GM12878 (cell line): ENCODE results near the gene TVP23B. TPM values are rescaled to one million over a fixed set of nuclear protein-coding genes. Genes with fewer than 3 reads are reported as not detected.
"Not testable (repeated sequence)": the region's sequence is repeated elsewhere in the genome, so short reads cannot be mapped to it uniquely, and the experiment has no call there.

ENCODE experiments used
- ATAC-seq: fragments of 200-7000 bp; cut with Tn5 transposase; 3 replicates; pipeline ENCODE4 v1.9.1; 2020; ENCODE audit warnings: mild to moderate bottlenecking, moderate library complexity
- BruUV-seq: library from RNA; stranded (reverse); fragments of 400-500 nt; replicated peaks from 2 replicates; lab custom pipeline; 2021; lab: Mats Ljungman, UMichigan
- CTCF ChIA-PET: fragments of 300-600 bp; sonication (Branson Sonifier 250); formaldehyde crosslinking; extraction: SDS; loops from one replicate; lab custom pipeline; 2021; ENCODE audit warnings: inconsistent platforms; lab: Yijun Ruan, JAX
- POLR2A ChIA-PET: fragments of 350-600 bp; formaldehyde crosslinking; extraction: SDS; loops from one replicate; lab custom pipeline; 2021; ENCODE audit warnings: inconsistent platforms; lab: Charles Lee
- RAD21 ChIA-PET: fragments of 300-600 bp; sonication (Branson Sonifier 250); formaldehyde crosslinking; loops from one replicate; lab custom pipeline; 2023; ENCODE audit warnings: antibody characterized with exemption; ENCODE audit not compliant: unreplicated experiment; lab: Charles Lee
- SMC1A ChIA-PET: fragments of 300-600 bp; sonication (Branson Sonifier 250); formaldehyde crosslinking; loops from one replicate; lab custom pipeline; 2023; ENCODE audit not compliant: unreplicated experiment, uncharacterized antibody; lab: Charles Lee
- DNase-seq: peaks from one replicate; pipeline ENCODE4 v3.0.0-alpha.2; 2011; ENCODE audit warnings: low read depth, low spot score
- FAIRE-seq: peaks from 3 replicates; lab custom pipeline; 2011; peaks lifted over from hg19 to GRCh38; lab: Jason Lieb, UNC
- H2AFZ ChIP-seq: 2 replicates; pipeline ENCODE4 v1.6.0; 2011; ENCODE audit warnings: low read depth, low read length, control low read depth; ENCODE audit not compliant: control insufficient read depth
- H3K27ac ChIP-seq: 2 replicates; pipeline ENCODE4 v1.5.1; 2011; ENCODE audit warnings: control low read depth; ENCODE audit not compliant: control insufficient read depth, insufficient read depth
- H3K27me3 ChIP-seq, 2 experiments: replicated peaks in 1 of 2; 2 replicates each; pipeline versions ENCODE4 v1.6.0 to v1.6.1; 2011; ENCODE audit warnings: low read length in 1 of 2; ENCODE audit not compliant: control insufficient read depth in 2 of 2, insufficient read depth in 2 of 2
- H3K36me3 ChIP-seq, 2 experiments: 2 replicates each; pipeline ENCODE4 v1.5.1; 2011; ENCODE audit warnings: low read length in 1 of 2; ENCODE audit not compliant: control insufficient read depth in 2 of 2, insufficient read depth in 2 of 2
- H3K4me1 ChIP-seq: 2 replicates; pipeline ENCODE4 v1.6.1; 2011; ENCODE audit warnings: mild to moderate bottlenecking, low read length, moderate library complexity, mixed read lengths; ENCODE audit not compliant: control insufficient read depth, insufficient read depth
- H3K4me2 ChIP-seq: 2 replicates; pipeline ENCODE4 v1.6.0; 2011; ENCODE audit warnings: control low read depth; ENCODE audit not compliant: control insufficient read depth, insufficient read depth
- H3K4me3 ChIP-seq: fragments of 200-600 bp; sonication (generic); 2 replicates; pipeline ENCODE4 v1.5.1; 2016
- H3K79me2 ChIP-seq: 2 replicates; pipeline ENCODE4 v1.6.0; 2011; ENCODE audit warnings: low read length; ENCODE audit not compliant: control insufficient read depth, insufficient read depth
- H3K9ac ChIP-seq: 2 replicates; pipeline ENCODE4 v1.8.0; 2011; ENCODE audit warnings: low read length, control low read depth, mixed read lengths; ENCODE audit not compliant: control insufficient read depth, insufficient read depth
- H3K9me3 ChIP-seq: replicated peaks from 3 replicates; pipeline ENCODE4 v1.5.1; 2011; ENCODE audit warnings: mild to moderate bottlenecking, low read length; ENCODE audit not compliant: control insufficient read depth, insufficient read depth
- H4K20me1 ChIP-seq: 2 replicates; pipeline ENCODE4 v1.6.0; 2011; ENCODE audit not compliant: control insufficient read depth, insufficient read depth
- WGBS: methylation state at CpG from one replicate; pipeline ENCODE4 v1.1.6; 2016; ENCODE audit warnings: low lambda C conversion rate; ENCODE audit not compliant: insufficient replicate concordance, insufficient coverage; ENCODE audit errors: missing lambda C conversion rate; 5-methylcytosine and 5-hydroxymethylcytosine counted together
- in situ Hi-C: fragments of 300-500 bp; cut with MboI; formaldehyde crosslinking; loops from 9 replicates; pipeline ENCODE4 v1.14.3; 2018; ENCODE audit warnings: mixed read lengths
- intact Hi-C: fragments of 100-400 bp; cut with micrococcal nuclease; formaldehyde crosslinking; loops from one replicate; pipeline ENCODE4 v1.14.2; 2022; ENCODE audit not compliant: unreplicated experiment
- polyA plus RNA-seq, 11 experiments: library from polyadenylated mRNA; depleted of rRNA in 4 of 11; unstranded in 6 of 11; stranded (reverse) in 5 of 11; fragments of >200 nt; fragmentation: Nextera tagmentation in 4 of 11; fragmentation: Illumina TruSeq in 1 of 11; extraction: Ambion mirVana in 4 of 11; extraction: Trizol in 1 of 11; gene quantifications; 1 replicate in 1 of 11; 2 replicates in 10 of 11; pipeline versions ENCODE4 v1.2.1 to v1.2.3, GENCODE V29; 2011 to 2016; ENCODE audit warnings: inconsistent platforms in 2 of 11, missing spikeins in 2 of 11, low read depth in 1 of 11
- total RNA-seq, 4 experiments: library from RNA; depleted of rRNA in 3 of 4; stranded (reverse); fragments of >200 nt in 3 of 4; fragmentation: Illumina TruSeq in 1 of 4; extraction: Trizol in 1 of 4; gene quantifications; 2 replicates each; pipeline versions ENCODE4 v1.2.1 to v1.2.3, GENCODE V29; 2013 to 2021

The TVP23B gene
- total and polyA plus RNA-seq, 10 of the 15 experiments (the other 5 are each of a cell fraction or from before 2014, with no cell fraction given), result 21.5 to 105 (median 39.9) TPM

DNA sequence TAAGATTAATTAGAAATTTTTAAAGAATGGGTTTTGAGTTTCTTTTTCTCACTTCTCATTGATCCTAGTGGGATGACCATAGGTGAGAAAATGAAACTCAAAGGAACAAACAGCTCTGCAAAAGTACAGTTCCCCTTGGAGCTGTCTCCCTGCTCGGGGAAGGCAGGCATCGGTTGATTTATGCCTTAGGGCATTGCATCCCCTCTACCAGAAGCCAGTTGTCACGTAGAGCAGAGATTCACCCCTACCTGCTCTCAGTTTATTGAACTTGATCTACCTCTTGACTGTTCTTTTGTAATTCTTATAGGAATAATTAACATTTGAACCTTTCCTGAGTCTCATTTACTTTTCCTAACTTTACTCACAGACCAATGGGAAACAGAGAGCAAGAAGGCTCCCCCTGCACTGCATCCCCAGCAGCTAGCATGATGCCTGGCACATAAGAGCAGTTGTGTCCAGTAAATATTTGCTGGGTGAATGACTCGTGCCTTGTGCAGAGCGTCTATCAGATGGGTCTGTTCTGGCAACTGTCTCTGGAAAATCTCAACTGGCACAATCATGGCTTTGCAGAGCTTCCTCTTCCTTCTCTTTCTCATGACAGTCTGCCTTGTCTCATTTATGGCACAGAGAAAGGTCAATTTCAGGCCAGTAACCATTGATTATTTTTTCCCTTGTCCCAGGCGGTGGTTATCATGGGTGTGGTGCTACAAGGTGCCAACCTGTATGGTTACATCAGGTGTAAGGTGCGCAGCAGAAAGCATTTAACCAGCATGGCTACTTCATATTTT, 22.7 kb downstream of the TVP23B start:
- H3K79me2 ChIP-seq, SMC1A ChIA-PET, CTCF ChIA-PET, H3K9ac ChIP-seq, H3K27ac ChIP-seq, H3K27me3 ChIP-seq, H3K4me1 ChIP-seq, ATAC-seq, H3K36me3 ChIP-seq, in situ Hi-C loops, DNase-seq, H3K4me3 ChIP-seq, H3K9me3 ChIP-seq, FAIRE-seq, H4K20me1 ChIP-seq, intact Hi-C loops, POLR2A ChIA-PET, RAD21 ChIA-PET, H2AFZ ChIP-seq, BruUV-seq, H3K4me2 ChIP-seq: not testable (repeated sequence)
- 99% methylated on average over 6 of the region's 7 CpGs for whole genome bisulfite sequencing

DNA sequence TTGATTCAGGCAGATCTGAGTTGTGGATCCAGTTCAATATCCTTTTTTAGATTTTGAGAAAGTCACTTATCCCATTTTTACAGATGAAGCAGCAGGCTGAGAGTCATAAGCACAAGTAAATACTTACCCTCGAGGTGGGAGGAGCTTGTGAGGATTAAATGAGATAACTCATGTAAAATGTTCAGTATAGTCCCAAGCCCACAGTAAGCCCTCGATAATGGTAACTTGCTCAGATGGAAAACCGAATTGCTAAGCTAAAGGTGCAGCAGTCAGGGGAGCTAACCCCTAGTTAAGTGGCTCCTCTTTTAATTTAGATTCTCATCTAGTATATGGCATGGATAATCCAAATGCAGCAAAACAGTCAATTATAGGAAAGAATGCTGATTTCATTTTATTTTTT, 34.9 kb downstream of the TVP23B start:
- intact Hi-C loops, RAD21 ChIA-PET, H3K36me3 ChIP-seq, H2AFZ ChIP-seq, H3K9me3 ChIP-seq, DNase-seq, POLR2A ChIA-PET, ATAC-seq, H4K20me1 ChIP-seq, FAIRE-seq, BruUV-seq, H3K4me3 ChIP-seq, H3K4me2 ChIP-seq, in situ Hi-C loops, H3K79me2 ChIP-seq, H3K27ac ChIP-seq, H3K4me1 ChIP-seq, H3K9ac ChIP-seq, H3K27me3 ChIP-seq: not testable (repeated sequence)
- SMC1A ChIA-PET, result interaction anchor here (1.7 kb wide), 1 partner anchor 43 kb away, joined by 7 read pairs; no protein-coding TSS in a partner anchor
- 20% methylated on average over 3 of the region's 3 CpGs for WGBS
- CTCF ChIA-PET, result interaction anchor here (0.7 to 2.2 kb wide), 3 partner anchors 37 to 190 kb away, joined by 3 to 13 read pairs (median 3); no protein-coding TSS in a partner anchor
